ENCODE data around the gene RPL26. TPM values are rescaled to one million over a fixed set of nuclear protein-coding genes. Genes with fewer than 3 reads are reported as not detected.

Gene RPL26
- total RNA-seq, 1 donor from 2014 or later, result 1,173 TPM

DNA sequence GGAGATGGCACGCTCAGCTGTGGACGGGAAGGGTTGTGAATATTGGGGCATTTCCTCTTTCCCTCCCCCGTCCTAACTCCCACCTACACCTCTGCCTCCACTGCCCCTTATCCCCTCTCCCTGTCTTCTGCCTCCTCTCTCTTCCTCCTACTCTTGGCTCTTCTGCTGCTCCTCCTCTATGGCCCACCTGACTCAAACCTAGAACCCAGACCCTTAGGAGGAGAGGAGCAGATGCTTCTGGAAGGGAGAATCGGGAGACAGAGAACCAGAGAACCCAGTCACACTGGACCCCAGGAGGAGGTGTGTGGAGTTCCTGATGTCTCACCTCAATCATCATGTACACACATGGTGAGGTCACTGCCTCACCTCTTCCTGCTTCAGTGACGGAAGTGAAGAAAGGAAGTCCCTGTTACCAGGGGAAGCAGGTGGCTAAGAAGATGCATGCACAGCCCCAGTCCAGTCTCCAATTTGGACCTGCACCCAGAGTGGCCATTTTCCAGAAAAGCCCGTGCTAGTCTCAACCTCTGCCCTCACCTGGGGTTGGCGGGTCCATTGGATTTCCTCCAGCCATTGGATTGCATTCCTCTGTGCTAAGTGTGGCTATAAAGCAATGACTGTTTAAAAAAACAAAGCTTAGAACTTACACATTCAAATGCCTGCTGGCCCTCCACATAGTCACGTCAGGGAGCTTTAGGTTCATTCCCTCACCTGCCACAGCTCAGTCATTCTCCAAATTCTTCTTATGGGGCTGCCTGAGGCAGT lies 10.7 kb upstream of the RPL26 start:
- intact Hi-C loops (cut with DNase I), result no loop called here
- Histone ChIP-seq H3K4me1 (no peaks in the 10 kb centered on the region), H3K4me3 (no peak overlapping the region), H3K27me3 (peaks cover 51% of the 10 kb centered on the region), H3K27ac (no peak overlapping the region), H3K36me3 (no peaks in the 10 kb centered on the region), H3K9me3 (no peaks in the 10 kb centered on the region)
- peak; percentile 51 for ATAC-seq
- no peak for DNase-seq
- TF ChIP-seq, protein P1, sequence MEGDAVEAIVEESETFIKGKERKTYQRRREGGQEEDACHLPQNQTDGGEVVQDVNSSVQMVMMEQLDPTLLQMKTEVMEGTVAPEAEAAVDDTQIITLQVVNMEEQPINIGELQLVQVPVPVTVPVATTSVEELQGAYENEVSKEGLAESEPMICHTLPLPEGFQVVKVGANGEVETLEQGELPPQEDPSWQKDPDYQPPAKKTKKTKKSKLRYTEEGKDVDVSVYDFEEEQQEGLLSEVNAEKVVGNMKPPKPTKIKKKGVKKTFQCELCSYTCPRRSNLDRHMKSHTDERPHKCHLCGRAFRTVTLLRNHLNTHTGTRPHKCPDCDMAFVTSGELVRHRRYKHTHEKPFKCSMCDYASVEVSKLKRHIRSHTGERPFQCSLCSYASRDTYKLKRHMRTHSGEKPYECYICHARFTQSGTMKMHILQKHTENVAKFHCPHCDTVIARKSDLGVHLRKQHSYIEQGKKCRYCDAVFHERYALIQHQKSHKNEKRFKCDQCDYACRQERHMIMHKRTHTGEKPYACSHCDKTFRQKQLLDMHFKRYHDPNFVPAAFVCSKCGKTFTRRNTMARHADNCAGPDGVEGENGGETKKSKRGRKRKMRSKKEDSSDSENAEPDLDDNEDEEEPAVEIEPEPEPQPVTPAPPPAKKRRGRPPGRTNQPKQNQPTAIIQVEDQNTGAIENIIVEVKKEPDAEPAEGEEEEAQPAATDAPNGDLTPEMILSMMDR (IDR thresholded peaks at IDR 0.05), result no peak

DNA sequence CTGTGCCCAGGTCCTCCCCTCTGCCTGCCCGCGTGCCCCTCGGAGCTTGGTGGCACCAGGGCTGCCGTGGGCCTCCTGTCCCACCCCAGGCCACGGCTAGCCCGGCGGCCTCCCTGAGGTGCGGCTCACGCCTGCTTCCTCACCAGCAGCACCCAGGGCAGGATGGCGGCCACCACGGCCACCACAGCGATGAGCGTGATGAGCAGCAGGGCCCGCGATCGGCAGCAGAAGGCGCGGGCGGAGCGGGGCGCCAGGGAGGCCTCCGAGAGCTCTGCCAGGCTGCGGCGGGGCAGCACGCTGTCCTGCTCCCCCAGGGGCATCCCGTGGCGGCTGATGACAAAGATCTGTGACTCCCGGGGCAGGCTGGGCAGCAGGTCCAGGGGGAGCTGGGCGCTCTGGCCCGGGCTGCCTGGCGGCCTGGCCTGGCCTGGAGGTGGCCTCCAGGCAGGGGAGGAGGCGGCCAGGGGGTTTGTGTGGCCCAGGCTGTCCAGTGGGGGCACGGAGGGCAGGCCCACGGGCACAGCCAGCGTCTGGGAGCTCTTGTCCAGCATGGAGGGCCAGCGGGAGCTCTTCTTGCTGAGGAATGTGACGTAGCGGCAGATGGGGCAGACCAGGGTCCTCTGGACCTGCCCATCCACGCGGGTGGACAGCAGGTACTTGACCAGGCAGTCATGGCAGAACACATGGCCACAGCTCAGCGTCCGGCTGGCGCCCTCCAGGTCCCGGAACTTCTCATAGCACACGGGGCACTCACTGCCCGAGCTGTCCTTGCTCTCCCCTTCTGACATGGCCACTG lies 9.9 kb upstream of the RPL26 start:
- no peak for DNase-seq
- Histone ChIP-seq H3K36me3 (no peaks in the 10 kb centered on the region), H3K4me3 (no peak overlapping the region), H3K4me1 (no peaks in the 10 kb centered on the region), H3K27ac (no peak overlapping the region), H3K27me3 (peaks cover 48% of the 10 kb centered on the region), H3K9me3 (no peaks in the 10 kb centered on the region)
- intact Hi-C loops (cut with DNase I), result no loop called here
- TF ChIP-seq, protein P1 (IDR thresholded peaks at IDR 0.05), result no peak
- ATAC-seq, result peak; percentile 27

DNA sequence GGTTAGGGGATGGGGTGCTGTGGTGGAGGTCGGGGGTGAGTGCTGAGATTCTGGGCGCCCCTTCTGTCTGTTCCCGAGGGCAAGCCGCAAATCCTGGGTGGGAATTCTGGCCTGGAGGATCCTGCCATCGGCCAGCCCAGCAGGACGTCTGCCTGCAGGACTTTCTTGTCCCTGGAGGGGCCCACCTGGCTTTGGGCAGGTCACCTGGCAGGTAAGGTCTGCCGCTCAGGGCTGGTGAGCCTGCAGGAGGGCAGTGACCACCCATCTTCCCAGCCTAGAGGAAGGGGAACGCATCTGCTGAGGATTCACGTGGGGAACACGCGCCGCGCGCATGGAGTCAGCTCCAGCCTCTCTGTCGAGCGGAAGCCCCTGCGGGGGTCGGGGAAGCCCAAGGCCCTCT lies 9.3 kb upstream of the RPL26 start:
- peak; percentile 22 for ATAC-seq
- no peak overlapping the region for H3K4me3 ChIP-seq
- no peaks in the 10 kb centered on the region for H3K4me1 ChIP-seq
- H3K27ac ChIP-seq, result no peak overlapping the region
- H3K9me3 ChIP-seq, result no peaks in the 10 kb centered on the region
- no peak for DNase-seq
- TF ChIP-seq, protein P1 (IDR thresholded peaks at IDR 0.05), result no peak
- no peaks in the 10 kb centered on the region for H3K36me3 ChIP-seq
- intact Hi-C loops (cut with DNase I), result no loop called here
- H3K27me3 ChIP-seq, result peaks cover 42% of the 10 kb centered on the region

DNA sequence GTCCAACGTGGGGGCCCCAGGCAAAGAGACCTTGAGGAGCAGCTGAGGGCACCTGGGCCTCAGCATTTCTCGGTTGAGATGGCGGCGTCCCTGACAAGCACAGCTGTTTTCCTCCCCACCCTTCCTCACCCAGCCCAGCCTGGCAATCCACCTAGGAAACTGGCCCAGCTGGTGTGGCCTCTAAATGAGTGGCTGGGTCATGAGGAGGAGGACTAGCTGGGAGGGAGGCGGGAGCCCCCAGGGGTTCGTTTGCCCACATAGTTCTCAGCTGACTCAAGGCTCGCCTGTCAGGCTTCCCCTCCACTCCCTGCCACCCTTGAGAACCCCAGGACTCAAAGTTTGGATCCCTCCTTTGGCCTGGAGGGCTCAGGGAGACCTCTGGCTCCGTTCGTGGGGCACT lies 8.7 kb upstream of the RPL26 start:
- Histone ChIP-seq H3K27me3 (peaks cover 36% of the 10 kb centered on the region), H3K9me3 (no peaks in the 10 kb centered on the region), H3K36me3 (no peaks in the 10 kb centered on the region), H3K4me1 (no peaks in the 10 kb centered on the region), H3K27ac (no peak overlapping the region), H3K4me3 (no peak overlapping the region)
- TF ChIP-seq, protein P1 (IDR thresholded peaks at IDR 0.05), result no peak
- ATAC-seq (no peak), DNase-seq (no peak)
- intact Hi-C loops (cut with DNase I), result no loop called here

DNA sequence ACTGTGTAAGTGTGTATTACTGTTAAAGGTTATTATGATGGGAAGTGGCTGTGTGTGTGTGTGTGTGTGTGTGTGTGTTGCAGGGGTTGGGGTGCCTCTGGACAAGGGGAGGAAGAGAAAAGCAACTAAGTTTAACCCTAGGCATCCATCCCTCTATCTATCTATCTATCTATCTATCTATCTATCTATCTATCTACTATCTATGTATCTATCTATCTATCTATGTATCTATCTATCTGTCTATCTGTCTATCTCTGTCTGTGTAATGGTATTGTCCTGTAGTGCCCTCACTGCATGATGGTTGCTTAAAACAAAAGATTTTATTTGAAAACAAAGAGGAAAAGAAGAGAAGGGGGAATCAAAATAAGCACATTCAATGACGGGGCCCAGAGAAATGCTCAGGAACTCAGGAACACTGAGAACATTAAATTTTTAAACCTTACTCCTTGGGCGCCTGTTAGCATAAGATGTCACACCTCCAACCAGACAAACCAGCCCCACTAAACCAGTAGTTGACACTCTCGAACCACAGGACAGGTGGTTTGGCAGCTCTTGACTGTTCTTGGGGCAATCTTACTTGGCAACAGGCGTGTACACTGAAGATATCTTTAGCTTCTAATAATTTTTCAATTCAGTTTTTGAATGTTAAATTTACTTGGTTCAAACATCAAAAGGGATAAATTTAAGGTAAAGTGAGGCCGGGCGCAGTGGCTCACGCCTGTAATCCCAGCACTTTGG lies 5.1 kb upstream of the RPL26 start:
- no peak for DNase-seq
- Histone ChIP-seq H3K27me3 (peaks cover 4% of the 10 kb centered on the region), H3K4me1 (peaks cover 13% of the 10 kb centered on the region), H3K4me3 (no peak overlapping the region), H3K36me3 (no peaks in the 10 kb centered on the region), H3K27ac (no peak overlapping the region), H3K9me3 (no peaks in the 10 kb centered on the region)
- no peak for ATAC-seq
- intact Hi-C loops (cut with DNase I), result no loop called here
- TF ChIP-seq, protein P1 (IDR thresholded peaks at IDR 0.05), result no peak

All from upper lobe of right lung (tissue), 1 donor.